ENCODE measurements around the gene FUCA2. TPM values are rescaled to one million over a fixed set of nuclear protein-coding genes. Genes with fewer than 3 reads are reported as not detected.

FUCA2 gene, protein sequence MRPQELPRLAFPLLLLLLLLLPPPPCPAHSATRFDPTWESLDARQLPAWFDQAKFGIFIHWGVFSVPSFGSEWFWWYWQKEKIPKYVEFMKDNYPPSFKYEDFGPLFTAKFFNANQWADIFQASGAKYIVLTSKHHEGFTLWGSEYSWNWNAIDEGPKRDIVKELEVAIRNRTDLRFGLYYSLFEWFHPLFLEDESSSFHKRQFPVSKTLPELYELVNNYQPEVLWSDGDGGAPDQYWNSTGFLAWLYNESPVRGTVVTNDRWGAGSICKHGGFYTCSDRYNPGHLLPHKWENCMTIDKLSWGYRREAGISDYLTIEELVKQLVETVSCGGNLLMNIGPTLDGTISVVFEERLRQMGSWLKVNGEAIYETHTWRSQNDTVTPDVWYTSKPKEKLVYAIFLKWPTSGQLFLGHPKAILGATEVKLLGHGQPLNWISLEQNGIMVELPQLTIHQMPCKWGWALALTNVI
- total RNA-seq (2014; rRNA removed) = 94.8 and 95.8 TPM in 2 replicates
- polyA plus RNA-seq (2012) = 79.9 TPM

DNA sequence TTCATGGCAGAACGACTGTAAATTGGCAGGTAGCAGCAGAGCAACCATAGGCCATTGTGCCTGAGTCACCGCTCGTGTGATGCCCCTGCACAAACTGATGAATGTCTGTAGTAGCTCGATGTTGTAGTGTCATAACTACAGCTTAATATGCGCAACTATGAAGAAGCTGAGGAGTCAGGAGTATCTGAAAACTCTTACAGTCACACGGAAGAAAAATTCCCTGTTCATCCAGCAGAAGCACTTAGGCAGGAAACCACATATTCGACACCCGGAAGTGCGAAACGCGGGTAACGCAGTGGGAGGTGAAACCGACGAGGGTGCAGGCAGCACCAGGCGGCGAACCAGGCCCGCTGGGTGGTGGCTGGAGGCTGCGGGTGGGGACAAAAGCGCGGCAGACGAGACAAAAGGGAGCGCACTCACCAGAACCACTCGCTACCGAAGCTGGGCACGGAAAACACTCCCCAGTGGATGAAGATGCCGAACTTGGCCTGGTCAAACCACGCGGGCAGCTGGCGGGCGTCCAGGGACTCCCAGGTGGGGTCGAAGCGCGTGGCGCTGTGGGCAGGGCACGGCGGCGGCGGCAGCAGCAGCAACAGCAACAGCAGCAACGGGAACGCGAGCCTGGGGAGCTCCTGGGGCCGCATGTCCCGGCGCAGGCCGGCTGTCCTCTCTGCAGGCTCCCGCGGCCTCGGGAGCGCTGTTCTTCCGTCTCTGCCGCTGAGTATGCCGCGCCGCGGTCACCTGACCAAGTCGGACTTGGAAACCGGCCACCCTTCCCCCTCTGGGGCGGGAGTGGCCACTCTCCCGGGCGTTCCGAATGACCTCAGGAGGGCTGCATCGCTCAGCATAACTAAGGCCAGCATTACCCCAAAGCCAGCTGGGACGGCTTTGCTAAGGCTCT, at the start of gene FUCA2:
TSS of gene FUCA2 (minus strand) at position 730 of the 901 bp plus-strand sequence. CDS start at position 644, 86 bp downstream.
- DNase-seq (ENCODE audit: low read depth) = peak; percentile 90

DNA sequence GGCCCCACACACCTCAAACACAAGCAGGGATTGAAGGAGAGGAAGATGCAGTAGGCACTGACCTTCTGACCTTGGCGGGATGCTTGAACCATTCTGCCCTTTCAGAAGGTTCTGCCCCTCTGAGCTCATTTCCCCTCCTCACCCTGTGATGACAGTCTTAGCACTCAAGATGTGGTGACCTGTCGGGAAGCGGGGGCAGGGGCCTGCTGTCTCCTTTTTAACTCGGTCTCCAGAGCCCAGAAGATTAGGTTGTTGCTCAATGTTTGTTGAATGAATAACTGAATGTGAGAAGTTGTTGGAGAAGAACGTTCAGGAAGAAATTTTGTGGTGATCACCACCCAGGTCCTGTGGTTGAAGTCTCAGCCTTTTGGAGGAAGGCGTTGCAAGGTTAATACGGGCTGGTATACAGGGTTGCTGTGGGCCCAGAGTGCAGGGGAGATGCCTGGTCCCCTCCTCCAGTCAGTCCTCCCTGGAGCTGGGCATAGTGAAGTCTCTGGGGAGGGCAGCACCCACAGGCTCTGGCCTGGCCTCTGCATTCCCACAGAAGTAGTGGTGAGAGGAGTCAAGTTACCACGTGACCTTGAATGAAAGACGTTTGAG, 49.7 kb upstream of the FUCA2 start:
- no peak for DNase-seq (ENCODE audit: low read depth)

DNA sequence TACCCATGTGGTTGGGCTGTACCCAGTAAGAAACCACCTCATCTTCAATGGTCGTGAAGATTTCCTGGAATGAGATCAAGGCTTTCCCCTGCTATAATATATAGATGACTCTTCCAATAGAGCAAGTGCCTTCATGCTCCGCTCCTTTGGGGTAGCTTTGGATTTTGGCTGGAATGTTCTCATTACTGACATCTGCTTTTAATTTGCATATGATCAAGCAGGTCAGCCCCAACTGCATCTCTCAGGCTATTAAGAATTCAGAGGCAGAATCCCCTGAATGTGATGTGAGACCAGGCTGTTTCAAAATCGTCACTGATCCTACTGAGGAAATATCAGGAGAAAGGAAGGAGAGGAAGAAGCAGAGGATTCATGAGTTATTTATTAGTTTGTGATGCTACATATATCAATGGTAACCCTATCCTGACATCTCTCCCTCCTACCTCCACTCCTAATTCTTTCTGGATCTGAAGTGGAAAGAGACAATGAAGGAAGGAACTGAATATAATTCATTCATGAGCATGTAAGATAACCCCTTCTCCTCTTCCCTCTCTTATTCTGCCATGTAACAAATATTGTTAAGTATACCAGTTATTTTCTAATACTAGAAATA, 47.6 kb upstream of the FUCA2 start:
- no peak for DNase-seq (ENCODE audit: low read depth)

DNA sequence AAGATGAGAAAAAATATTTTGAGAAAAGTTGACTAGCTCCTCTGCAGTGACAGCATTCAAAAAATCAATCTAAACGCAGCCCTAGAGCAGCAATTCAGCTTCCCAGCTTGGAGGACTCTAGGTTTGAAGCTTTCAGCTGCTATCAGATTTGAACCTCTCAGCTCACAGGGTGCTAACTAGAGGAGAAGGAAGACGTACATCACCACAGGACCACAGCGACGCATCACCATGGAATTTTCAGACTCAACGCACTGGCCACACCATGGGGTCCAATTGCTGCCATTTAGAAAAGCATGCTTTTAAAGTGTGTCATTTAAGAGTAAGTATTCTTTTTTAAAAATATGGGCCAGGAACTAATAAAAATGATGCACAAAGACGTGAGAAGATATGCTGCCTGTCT, 45.0 kb upstream of the FUCA2 start:
- peak; percentile 89 for DNase-seq (ENCODE audit: low read depth)

DNA sequence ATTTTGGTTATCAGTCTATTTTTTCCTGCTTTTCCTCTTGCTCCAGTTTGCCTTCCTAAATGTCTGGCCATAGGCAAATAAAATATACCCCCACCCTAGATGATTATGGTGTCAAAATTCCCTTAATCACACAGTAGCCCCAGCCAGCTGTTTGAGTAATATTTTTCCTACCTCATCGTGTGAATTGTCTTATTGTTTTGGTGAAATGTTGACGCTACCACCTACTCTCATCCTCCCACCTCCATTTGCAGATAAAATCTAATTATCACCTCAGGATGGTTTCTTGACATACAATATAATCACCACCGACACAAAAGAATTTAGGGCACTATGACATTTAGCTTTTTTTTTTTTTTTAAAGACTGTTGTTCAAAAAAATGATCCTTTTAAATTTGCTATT, 44.1 kb upstream of the FUCA2 start:
- DNase-seq (ENCODE audit: low read depth) = no peak

DNA sequence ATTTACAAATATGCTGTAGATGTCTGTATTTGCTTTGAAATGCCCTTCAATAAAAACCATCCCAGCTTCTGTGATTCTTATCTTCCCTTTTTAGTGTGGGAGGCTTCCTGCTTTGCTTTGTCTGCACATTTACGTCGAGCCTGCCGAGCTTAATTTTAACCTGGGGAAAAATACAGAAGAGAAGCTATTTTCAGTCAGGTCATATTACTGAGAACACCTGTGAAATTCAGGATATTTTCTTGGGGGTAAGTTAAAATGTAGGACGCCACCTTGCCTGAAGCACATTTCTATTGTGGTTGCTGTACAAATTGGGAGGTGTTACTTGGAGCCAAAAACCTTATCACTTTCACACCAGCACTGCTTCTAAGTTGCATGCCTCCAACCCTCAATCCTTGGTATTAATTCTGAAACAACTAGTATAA, 43.6 kb upstream of the FUCA2 start:
- no peak for DNase-seq (ENCODE audit: low read depth)

DNA sequence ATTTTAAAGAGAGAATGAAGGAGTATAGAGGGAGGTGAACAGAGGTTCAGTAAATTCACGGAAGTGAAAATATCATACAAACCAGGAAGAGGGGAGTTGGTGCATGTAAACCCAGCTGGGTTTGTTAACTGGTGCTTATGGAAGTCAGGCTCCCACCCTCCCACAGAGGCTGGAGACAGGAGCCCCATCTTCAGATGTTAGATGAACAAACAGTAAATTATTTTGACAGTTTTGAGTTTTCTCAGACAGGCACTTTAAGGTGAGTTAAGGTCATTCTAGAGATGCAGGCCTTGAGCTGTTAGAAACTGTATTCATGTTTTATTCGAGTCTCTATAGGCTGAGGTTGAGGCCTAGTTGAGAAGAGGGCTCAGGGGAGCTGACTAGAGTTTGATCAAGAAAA, 41.8 kb upstream of the FUCA2 start:
- DNase-seq (ENCODE audit: low read depth) = no peak

DNA sequence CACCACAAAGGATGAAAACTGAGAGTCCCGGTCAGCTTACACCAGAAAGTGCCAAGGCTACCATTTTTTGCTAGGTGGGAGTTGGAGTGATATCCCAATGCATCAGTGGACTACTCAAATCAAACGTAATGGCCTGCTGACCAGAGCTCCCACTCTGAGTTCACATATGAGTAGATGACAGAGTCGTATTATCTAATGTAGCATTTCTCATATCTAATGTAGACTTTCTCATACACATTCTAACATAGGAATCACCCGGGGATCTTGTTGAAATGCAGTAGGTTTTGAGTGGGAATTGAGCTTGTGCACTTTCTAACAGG, 38.4 kb upstream of the FUCA2 start:
- no peak for DNase-seq (ENCODE audit: low read depth)

DNA sequence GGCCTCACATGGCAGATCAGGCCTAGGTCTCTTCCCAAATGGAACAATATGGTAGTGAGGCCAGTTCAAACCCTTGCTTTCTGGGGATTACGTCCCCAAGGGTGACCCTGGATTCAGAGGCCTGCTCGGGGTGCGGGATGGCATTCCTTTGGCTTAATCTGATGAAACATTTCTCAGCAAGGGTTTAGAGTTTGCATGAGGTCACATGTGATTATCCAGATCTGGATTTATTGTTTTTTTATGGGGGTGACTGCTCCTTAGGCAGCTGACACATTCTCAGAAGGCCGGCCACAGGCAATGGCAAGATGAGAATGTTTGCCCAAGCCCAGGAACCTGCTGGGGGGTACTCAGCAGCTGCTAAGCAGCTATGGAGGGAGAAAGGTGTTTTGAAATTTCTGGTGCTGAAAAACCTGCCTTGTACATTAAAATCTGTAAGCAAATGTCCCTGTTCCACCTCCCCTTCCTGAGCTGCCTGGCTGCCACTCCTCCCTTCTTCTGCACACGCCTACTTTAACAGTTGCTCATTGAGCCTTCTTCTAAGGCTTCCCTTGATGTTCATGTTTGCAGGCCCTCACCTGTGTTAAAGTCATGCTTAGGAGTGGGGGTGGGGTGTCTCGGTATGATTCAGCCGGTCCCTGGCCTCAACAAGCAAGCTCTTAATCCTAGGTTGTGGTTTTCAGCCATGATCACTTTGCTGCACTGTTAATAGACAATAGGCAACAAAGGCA, 37.9 kb upstream of the FUCA2 start:
- DNase-seq (ENCODE audit: low read depth) = peak; percentile 28

DNA sequence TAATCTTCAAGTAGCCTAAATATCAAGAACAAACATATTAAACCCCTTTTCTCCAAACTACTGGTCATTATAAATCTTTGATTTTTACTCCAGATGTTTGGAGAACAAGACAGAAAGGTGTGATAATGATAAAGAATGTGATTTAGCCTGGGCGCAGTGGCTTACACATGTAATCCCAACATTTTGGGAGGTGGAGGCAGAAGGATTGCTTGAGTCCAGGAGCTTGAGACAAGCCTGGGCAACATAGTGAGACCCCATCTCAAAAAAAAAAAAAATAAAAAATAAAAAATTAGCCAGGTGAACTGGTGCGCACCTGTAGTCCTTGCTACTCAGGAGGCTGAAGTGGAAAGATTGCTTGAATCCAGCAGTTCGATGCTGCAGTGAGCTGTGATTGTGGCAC, 35.1 kb upstream of the FUCA2 start:
- no peak for DNase-seq (ENCODE audit: low read depth)

DNA sequence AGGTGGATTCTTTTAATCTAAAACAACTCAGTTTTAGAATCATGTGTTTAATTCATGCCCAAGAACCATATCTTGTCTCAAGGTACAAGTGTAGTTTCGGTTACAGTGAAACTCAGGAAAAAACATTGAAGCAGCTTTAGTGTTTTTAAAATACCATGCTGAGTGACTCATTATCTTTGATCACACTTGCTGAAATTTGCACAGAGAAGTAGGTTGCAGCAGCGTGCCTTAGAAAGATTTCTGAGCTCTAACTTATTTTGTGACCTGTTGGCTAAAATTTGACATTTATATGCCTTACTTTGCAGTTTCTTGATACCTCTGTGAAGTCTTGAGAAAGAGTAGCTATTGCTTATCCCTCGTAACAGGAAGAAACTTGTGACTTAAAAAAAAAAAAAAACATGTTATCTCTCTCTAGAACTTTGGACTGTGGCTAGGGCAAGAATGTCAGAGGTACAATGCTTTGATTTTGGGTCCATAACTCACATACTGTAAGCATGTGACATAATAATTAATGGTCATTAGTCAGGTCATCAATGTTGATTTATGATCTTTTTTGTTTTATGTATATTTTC, 34.5 kb upstream of the FUCA2 start:
- DNase-seq (ENCODE audit: low read depth) = no peak

DNA sequence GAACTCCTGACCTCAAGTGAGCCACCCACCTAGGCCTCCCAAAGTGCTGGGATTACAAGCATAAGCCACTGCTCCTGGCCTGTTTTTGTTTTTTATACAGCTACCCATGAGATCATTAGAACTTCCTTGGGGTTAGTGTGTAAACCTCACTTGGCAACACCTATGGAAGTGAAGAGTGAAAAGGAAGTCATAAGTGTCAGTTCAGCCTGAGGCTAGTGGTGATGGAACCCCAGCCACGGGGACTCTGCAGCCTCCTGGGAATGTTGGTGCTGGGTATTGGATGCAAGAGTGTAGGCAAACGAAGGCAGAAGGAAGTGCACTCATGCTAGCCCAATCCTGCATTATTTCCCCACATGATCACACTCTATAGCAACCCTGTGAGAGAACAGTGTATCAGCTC, 33.6 kb upstream of the FUCA2 start:
- DNase-seq (ENCODE audit: low read depth) = no peak

DNA sequence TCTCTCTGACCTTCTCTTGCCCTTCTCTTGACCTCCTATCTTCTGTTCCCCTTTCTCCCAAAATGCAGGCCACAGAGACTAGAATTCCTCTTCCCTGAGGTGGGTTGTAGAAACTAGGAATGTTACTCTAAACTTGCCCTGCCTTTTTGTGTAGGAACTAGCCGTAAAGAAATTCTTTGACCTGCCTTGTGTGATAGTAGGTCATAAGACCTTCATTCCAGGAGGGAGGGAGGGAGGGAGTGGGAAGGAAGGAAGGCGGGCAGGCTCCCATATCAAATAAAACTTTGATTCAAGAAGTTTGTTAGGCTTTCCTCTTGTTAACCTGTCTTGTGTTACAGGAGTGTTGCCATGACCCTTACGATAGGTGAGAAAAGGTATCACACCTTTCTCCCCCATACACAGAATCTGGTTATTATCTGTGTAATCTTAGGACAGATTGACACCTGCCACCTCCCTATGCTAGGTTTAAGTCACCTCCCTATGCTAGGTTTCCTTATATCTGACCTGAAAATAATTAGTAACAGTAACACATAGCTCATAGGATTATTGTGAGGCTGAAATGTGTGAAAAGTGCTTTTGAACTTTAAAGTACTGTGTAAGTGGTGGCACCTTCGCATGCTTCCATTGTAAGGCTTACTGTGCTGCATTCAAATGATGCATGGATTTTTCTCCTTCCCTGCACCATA, 32.6 kb upstream of the FUCA2 start:
- DNase-seq (ENCODE audit: low read depth) = no peak

DNA sequence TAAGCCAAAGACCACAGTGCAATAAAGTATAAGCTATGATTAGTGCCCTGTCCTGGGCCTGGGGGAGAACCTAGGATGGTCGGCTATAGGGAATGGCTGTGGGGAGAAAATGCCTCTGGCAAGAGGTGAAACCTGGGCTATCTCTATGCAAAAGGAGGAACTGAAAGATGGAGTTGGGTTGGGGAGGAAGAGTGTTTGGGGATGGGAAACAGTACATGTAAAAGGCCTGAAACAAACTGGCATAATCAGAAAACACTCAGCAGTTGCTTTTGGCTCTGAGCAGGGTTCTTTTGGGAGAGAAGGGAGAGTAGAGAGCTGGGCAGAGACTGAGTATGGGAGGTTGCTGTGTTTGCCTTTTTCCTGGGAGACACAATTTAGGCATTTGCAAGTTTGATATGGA, 31.9 kb upstream of the FUCA2 start:
- DNase-seq (ENCODE audit: low read depth) = no peak

DNA sequence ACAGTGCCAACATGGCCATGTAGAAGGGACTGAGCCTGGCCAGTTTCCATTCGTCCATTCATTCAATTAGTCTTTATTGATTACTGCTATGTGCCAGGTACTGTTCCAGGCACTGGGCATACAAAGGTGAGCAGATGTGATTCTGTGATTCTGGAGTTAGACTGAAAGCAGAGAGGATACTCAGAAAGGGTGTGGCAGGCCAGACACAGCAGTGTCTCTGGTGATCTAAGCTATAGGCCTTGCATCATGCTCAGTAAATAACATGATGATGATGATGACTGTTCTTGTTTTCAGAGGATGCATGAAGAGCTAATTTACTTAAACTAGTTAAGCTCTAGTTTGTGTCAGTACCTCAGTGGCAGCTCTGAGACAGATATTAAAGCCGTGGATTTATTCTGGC, 31.4 kb upstream of the FUCA2 start:
- no peak for DNase-seq (ENCODE audit: low read depth)

DNA sequence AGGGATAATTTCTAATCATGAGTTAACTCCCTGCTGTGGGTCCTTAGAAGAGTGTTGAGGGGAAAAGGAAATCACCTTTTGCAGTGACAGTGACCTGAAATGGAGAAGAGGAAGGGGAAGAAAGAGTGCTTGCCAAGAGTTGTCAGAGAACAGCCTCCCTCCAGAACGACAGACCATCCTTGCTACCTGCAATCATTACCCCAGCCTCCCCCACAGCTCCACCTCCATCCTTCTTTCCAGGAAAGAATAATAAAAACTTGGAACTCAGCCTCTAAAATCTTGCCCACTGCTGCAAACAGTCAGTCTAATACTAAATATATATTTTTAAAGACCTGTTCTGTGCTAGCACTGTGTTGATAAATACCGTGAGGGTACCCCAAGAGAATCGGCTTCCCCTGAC, 28.7 kb upstream of the FUCA2 start:
- no peak for DNase-seq (ENCODE audit: low read depth)

DNA sequence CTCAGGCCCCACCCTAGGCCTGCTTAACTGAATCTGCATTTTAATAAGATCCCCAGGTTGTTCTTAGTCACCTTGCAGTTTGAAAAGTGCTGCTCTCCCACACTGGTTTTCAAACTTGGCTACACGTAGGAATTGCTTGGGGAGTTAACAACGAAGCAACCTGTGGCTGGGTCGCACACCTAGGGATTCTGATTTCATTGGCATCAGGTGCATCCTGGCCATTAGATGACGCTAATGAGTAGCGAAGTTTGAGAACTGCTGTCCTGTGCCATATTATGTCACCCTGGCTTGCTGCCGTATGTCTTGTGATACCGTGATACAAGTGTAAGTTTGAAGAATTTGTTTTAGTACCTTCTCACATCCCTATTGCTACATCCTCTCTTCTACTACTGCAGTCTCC, 28.2 kb upstream of the FUCA2 start:
- no peak for DNase-seq (ENCODE audit: low read depth)

DNA sequence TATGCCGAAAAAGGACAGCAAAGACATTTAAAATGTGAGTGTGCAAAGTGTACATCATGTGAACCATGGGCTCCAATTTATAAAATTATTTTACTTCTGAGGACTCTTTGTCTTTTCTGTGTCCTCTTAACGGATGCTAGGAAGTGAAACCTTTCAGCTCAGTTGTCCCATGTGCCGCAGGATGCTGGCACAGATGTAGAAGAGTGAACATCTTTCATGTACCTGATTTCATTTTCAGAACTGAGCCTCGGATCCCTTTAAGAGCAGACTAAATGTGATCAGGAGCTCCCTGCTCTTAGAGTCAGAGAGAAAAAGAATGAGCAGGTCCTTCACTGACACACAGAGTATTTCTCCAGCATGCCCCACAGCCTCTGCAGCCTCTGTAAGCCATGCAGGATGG, 27.6 kb upstream of the FUCA2 start:
- DNase-seq (ENCODE audit: low read depth) = no peak

DNA sequence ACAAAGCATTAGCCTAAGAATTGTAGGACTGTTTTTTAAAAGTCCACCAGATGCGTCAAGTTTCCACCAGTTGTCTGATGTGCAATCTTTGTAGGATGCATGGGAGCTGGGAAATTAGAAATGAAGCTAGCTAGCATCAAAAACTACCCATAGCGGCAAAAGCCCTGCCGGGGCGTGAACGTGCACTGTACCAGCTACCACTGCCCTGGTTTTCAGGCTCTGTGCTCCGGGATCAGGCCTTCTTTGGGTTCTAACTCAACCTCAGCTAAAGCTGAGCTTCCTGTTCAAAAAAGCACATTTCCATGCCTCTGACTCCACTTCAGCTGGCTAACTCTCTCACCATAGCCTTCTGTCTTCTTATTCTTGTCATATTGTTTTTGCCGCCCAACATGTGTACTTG, 26.9 kb upstream of the FUCA2 start:
- DNase-seq (ENCODE audit: low read depth) = no peak
